Measurements from ENCODE around the gene C2CD2. TPM values are rescaled to one million over a fixed set of nuclear protein-coding genes. Genes with fewer than 3 reads are reported as not detected.

The C2CD2 gene
- total RNA-seq (2012; rRNA removed) (19.4 and 25.3 TPM in 2 replicates), polyA plus RNA-seq (2012; rRNA removed) (10.6 and 15.6 TPM in 2 replicates), Bru-seq, nascent RNA (percentile 75 among the genes with signal in this experiment), BruChase-seq, experiment 1, labeled RNA remaining after a 6-hour chase (percentile 79 among the genes with signal in this experiment), BruChase-seq, experiment 2, labeled RNA remaining after a 2-hour chase (percentile 78 among the genes with signal in this experiment)
- polyA plus RNA-seq (2012; cell fraction: cytosol; rRNA removed): 5.8 and 8.5 TPM in 2 replicates
- 28.1 and 43.3 TPM in 2 replicates for polyA plus RNA-seq (2012; cell fraction: nucleus; rRNA removed; ENCODE audit: low replicate concordance)
- long read RNA-seq, full-length matches to known transcripts: 11 of 34 reads
- long read RNA-seq, partial matches to known transcripts: 11 of 34 reads
- long read RNA-seq, other reads (novel, unspliced or antisense): 12 of 34 reads

DNA sequence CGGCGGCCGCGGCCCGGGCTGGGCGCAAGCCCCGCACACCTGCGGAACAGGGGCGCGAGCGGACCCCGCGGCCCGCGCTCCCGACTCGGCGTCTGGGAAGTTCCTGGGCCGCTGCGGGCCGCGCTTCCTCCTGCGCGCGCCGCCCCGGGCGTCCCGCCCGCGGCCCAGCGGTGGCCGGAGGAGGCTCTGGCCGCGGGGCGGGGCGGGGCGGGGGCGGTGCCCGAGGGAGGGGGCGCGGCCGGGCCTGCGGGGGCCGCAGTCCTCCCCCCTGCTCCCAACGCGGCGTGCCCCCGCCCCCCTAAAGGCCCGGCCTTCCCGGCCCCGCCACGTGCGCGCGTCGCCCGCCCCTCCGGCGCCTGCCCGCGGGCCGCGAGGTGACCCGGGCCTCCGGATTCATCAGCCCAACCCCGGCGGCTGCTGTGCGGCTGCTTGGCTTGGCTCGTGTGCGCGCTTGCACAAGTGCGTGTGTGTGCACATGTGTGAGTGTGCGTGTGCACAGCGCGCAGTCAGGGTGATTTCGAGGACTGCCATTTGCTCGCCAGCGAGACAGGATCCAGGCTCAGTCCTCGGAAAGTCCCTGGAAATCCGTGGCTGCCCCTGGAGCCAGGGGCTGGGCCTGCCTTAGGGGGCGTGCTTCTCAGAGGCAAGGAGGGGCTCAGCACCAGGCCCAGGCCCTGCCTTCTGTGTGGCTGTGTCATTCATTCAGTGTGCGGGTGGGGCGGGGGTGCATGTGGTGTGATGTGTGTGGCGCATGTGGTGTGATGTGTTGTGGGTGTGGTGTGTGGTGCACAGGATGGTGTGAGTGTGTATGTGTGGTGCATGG, at the start of gene C2CD2:
TSS of gene C2CD2 (minus strand) at position 188 of the 823 bp plus-strand sequence. CDS start 370 bp downstream, outside the sequence.
- H2AK9ac ChIP-seq (replicated peaks; ENCODE audit: low read depth, low read length, poor library complexity): peak within 1 kb of the TSS; percentile 80
- peak within 1 kb of the TSS; percentile 96 for H3K4ac ChIP-seq (ENCODE audit: low read depth, low read length)
- peak; percentile 73 for DNase-seq
- peak within 1 kb of the TSS; percentile 92 for H3K4me3 ChIP-seq (ENCODE audit: insufficient read depth, low read depth, low read length)
- H3K23ac ChIP-seq (ENCODE audit: low read depth, low read length): peak within 1 kb of the TSS; percentile 86
- H3K27me3 ChIP-seq (ENCODE audit: control insufficient read depth, insufficient read depth, low read length): no peaks in the 10 kb centered on the region
- no peaks in the 10 kb centered on the region for H3K9me3 ChIP-seq (ENCODE audit: control insufficient read depth, insufficient read depth, low read length)
- H4K91ac ChIP-seq (ENCODE audit: insufficient read depth, low read depth, low read length): peak within 1 kb of the TSS; percentile 91
- peak; percentile 89 for ATAC-seq (ENCODE audit: low read depth)
- peaks cover 26% of the 10 kb centered on the region for H3K4me1 ChIP-seq (ENCODE audit: control insufficient read depth, insufficient read depth, low read length)
- peak within 1 kb of the TSS; percentile 91 for H2BK120ac ChIP-seq (ENCODE audit: low read depth, low read length)
- intact Hi-C loops (cut with micrococcal nuclease): loop anchor here (5.0 kb wide), 1 partner anchor 143 kb away; no protein-coding TSS in a partner anchor
- peak within 1 kb of the TSS; percentile 89 for H3K14ac ChIP-seq (replicated peaks; ENCODE audit: low read depth, low read length)
- H3K9ac ChIP-seq (ENCODE audit: low read depth, low read length): peak within 1 kb of the TSS; percentile 78
- peak within 1 kb of the TSS; percentile 88 for H2BK20ac ChIP-seq (ENCODE audit: low read depth, low read length)
- peak within 1 kb of the TSS; percentile 77; the same call in 2 of the 3 replicates for H2BK15ac ChIP-seq (ENCODE audit: low read depth, low read length)
- CTCF ChIA-PET: no interaction called here
- H3K18ac ChIP-seq (ENCODE audit: low read depth, low read length): peak within 1 kb of the TSS; percentile 44
- H4K20me1 ChIP-seq (ENCODE audit: insufficient read depth, low read length): peaks cover 17% of the 10 kb centered on the region; the same call in 1 of the 2 replicates
- H2AK5ac ChIP-seq (ENCODE audit: low read depth, low read length): peak within 1 kb of the TSS; percentile 100
- BruUV-seq (replicated peaks): no TSS peak
- H2BK5ac ChIP-seq (ENCODE audit: low read depth, low read length, poor library complexity, severe bottlenecking): peak within 1 kb of the TSS; percentile 74
- H3K36me3 ChIP-seq (ENCODE audit: control insufficient read depth, insufficient read depth, low read length): peaks cover 5% of the 10 kb centered on the region; the same call in 1 of the 2 replicates
- H4K8ac ChIP-seq (ENCODE audit: low read depth in 2 of 2, low read length in 2 of 2): peak within 1 kb of the TSS; percentile 41 to 84
- POLR2A ChIA-PET (ENCODE audit: unreplicated experiment): no interaction called here
- in situ Hi-C loops (cut with MboI; ENCODE audit: low sequenced_read_pairs): no loop called here
- dilution Hi-C loops (cut with HindIII; ENCODE audit: low sequenced_read_pairs, unreplicated experiment): no loop called here
- H3K4me2 ChIP-seq (ENCODE audit: low read depth, low read length): peak within 1 kb of the TSS; percentile 81
- peak within 1 kb of the TSS; percentile 41; the same call in 1 of the 2 replicates for H3K56ac ChIP-seq (ENCODE audit: extremely low read depth, insufficient read depth, low read length)
- peaks cover 39% of the 10 kb centered on the region for H3K9me1 ChIP-seq (ENCODE audit: insufficient read depth, low read length)
- H4K5ac ChIP-seq (ENCODE audit: low read depth, low read length): peak within 1 kb of the TSS; percentile 55; the same call in 1 of the 2 replicates
- WGBS, 2 experiments (ENCODE audit: extremely low coverage in 2 of 2, insufficient read length in 1 of 2): 7% methylated on average over 33 of the region's 85 CpGs; no CpG with 5 or more reads in 1 of the 2 experiments
- H2AFZ ChIP-seq (replicated peaks; ENCODE audit: low read length, poor library complexity): peak within 1 kb of the TSS; percentile 93
- peak within 1 kb of the TSS; percentile 63; the same call in 1 of the 2 replicates for H3K27ac ChIP-seq (ENCODE audit: insufficient read depth, low read length)
- H3K79me1 ChIP-seq (ENCODE audit: low read depth in 1 of 2, low read length in 2 of 2): peaks cover 29 to 56% of the 10 kb centered on the region in 2 experiments
- TF ChIP-seq RFX5 (IDR thresholded peaks at IDR 0.05; ENCODE audit: low read depth, low read length) (no peak), MXI1 (IDR thresholded peaks at IDR 0.05; ENCODE audit: borderline replicate concordance, low read depth, low read length) (peak; percentile 89; the same call in 1 of the 2 replicates), CEBPB (IDR thresholded peaks at IDR 0.05; ENCODE audit: low read depth, low read length) (peak; percentile 35; the same call in 1 of the 2 replicates), RCOR1 (IDR thresholded peaks at IDR 0.05; ENCODE audit: insufficient replicate concordance, low read length) (no peak), MAFK (IDR thresholded peaks at IDR 0.05; ENCODE audit: low read depth, low read length) (no peak), MAZ (IDR thresholded peaks at IDR 0.05; ENCODE audit: borderline replicate concordance, low read depth, low read length) (peak; percentile 72; the same call in 1 of the 2 replicates), FOS (IDR thresholded peaks at IDR 0.05; ENCODE audit: low read depth, low read length) (no peak), BHLHE40 (IDR thresholded peaks at IDR 0.05; ENCODE audit: low read depth, low read length) (peak; percentile 79), SMC3 (IDR thresholded peaks at IDR 0.05; ENCODE audit: low read depth, low read length) (no peak), RAD21 (IDR thresholded peaks at IDR 0.05; ENCODE audit: low read length) (no peak), POLR2A (IDR thresholded peaks at IDR 0.05; ENCODE audit: low read depth, low read length) (peak; percentile 83), NFE2L2 (IDR thresholded peaks at IDR 0.05; ENCODE audit: low read depth, low read length) (no peak)
- TF ChIP-seq, protein P1, sequence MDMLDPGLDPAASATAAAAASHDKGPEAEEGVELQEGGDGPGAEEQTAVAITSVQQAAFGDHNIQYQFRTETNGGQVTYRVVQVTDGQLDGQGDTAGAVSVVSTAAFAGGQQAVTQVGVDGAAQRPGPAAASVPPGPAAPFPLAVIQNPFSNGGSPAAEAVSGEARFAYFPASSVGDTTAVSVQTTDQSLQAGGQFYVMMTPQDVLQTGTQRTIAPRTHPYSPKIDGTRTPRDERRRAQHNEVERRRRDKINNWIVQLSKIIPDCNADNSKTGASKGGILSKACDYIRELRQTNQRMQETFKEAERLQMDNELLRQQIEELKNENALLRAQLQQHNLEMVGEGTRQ (IDR thresholded peaks at IDR 0.05; ENCODE audit: low read depth, low read length): peak; percentile 59
